ENCODE measurements around the gene HSP90B1.

- TF ChIP-seq POLR2AphosphoS5 (IDR thresholded peaks at IDR 0.05; ENCODE audit: insufficient read depth in 1 of 2, low read depth in 1 of 2) (no peak), CTCF (IDR thresholded peaks at IDR 0.05) (no peak)
Measured at GRCh38 chr12:103975368-103975767, 45.2 kb downstream of the HSP90B1 start.

Measured in vagina (tissue), 2 donors.